Activated T-helper 1 cell treated with anti-CD3 and anti-CD28 coated beads, Interleukin-2, amount 50 U/mL, for 16 hours (primary cell): Measurements from ENCODE around the gene PLD3.
"Not testable (repeated sequence)": the region's sequence is repeated elsewhere in the genome, so short reads cannot be mapped to it uniquely, and the experiment has no call there.

Experiments
- DNase-seq, 2 donors: peaks; one replicate each; pipeline ENCODE4 v3.0.0-alpha.2; 2020; ENCODE audit warnings: low read depth in 1 of 2, low spot score in 1 of 2

Gene PLD3

DNA sequence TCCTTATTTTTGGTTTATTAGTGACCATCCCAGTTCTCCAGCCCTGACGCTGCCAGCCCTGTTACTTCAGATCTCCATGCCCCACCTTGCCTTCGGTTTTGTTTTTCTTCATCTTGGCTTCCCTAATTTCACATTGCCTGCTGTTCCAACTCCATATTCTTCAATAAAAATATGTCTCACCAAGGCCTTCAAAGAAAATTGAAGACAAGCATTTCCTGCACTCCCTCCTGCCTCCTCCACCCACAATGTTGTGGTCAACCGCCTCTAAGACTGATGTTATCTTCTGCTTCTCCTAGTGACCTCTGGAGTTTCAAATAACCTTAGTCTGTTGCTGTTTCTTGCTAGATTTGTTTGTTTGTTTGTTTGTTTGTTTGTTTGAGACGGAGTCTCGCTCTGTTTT, 14.6 kb downstream of the PLD3 start:
- no peak for DNase-seq

DNA sequence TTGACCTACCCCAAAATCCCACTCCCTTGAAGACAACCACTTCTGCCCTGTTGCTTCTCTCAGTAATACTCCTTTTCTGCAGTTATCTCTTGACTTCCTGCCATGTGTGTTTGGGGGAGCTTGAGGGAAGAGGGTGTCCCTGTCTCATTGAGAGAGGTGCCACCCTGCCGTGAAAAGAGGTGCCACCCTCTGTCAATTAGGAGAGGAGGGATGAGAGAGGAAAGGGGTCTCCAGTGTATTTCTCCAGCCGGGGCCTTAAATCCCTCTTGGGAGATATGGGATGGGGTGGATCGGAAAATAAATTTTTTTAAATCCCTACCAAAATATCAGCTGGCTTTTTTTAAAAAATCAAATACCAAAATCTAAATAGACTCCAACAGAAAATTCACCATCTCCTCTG, 16.5 kb downstream of the PLD3 start:
- DNase-seq, result no peak

DNA sequence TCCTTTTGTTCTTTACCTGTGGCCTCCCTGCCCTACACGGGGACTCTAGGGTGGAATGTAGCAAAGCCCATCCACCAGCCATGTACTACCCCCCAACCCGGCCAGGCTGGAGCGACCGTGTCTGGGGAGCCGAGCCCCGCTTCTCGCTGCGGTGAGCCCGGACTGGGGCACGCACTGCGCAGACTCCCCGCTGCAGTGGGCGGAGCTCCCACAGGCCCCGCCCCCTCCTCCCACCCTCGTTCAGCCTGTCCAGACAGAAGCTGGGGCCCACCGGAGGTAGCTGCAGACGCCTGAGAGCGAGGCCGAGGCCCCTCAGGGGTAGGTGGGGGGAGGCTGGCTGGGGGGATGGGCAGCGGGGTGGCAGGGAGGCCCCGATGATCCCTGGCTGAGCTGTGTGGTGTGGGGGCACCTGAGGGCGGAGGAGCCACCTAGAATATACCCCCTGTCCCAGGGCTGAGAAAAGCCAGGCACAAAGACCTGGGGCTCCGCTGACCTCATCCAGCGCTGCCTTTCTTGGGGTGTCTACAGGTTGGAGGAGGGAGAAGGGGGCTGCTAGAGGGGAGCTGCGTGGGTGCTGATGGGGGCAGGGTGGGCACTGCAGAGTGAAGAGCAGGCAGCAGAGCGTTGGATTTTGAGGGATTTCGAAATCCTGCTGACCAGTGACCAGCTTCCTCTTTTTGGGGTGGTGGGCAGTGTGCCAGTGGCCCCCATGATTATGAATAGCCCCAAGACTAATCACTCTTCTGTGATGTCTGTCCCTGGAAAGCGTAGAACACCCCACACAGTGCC, 17.3 kb downstream of the PLD3 start:
- peak in 1 of 2 donors; percentile 14 for DNase-seq

GRCh38 chr19:40366697-40367561, 18.4 kb downstream of the PLD3 start:
- no peak for DNase-seq

DNA sequence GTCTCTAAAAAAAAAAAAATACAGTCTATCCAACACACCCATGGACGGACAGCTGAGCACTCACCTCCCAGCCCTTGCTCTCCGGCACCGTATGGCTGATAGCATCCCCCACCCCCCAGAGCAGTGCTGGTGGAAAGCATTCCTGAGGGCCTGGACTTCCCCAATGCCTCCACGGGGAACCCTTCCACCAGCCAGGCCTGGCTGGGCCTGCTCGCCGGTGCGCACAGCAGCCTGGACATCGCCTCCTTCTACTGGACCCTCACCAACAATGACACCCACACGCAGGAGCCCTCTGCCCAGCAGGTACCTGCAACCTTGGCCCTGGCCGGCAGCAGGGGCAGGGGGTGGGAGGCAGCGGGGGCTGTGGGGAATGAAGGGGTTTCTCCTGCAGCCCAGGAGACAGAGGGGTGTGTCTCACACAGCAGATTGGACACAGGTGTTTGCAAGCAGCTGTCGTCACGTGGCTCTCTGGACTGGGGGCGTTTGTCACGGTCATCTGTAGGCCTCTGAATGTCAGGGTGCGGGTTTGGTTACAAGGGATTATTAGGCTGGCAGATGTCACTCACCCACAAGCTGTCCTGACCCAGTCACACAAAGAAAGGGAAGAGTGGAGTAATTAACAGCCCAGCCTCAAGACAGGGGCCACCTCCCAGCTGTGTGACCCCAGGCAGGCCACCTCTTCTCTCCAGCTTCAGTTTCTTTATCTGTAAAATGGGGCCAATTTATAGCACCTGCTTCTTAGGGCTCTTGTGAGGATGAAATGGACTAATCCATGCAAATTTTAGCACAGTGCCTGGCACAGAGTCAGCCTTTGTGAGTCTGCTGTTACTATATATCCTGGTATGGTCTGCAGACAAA, 19.3 kb downstream of the PLD3 start:
- no peak for DNase-seq

GRCh38 chr19:40369797-40370196, 21.3 kb downstream of the PLD3 start:
- no peak for DNase-seq

DNA sequence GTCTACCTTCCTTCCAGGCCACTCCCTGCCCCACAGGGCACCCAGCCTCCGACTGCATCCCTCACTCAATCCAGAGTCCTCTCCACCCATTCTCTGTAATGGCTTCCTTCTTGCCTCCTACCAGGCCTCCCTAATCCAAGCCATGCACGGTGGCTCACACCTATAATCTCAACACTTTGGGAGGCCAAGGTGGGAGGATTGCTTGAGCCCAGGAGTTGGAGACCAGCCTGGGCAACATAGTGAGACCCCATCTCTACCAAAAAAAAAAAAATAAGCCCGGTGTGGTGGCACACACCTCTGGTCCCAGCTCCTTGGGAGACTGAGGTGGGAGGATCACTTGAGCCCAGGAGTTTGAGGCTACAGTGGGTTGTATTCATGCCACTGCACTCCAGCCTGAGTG, 21.8 kb downstream of the PLD3 start:
- DNase-seq, result not testable (repeated sequence)

DNA sequence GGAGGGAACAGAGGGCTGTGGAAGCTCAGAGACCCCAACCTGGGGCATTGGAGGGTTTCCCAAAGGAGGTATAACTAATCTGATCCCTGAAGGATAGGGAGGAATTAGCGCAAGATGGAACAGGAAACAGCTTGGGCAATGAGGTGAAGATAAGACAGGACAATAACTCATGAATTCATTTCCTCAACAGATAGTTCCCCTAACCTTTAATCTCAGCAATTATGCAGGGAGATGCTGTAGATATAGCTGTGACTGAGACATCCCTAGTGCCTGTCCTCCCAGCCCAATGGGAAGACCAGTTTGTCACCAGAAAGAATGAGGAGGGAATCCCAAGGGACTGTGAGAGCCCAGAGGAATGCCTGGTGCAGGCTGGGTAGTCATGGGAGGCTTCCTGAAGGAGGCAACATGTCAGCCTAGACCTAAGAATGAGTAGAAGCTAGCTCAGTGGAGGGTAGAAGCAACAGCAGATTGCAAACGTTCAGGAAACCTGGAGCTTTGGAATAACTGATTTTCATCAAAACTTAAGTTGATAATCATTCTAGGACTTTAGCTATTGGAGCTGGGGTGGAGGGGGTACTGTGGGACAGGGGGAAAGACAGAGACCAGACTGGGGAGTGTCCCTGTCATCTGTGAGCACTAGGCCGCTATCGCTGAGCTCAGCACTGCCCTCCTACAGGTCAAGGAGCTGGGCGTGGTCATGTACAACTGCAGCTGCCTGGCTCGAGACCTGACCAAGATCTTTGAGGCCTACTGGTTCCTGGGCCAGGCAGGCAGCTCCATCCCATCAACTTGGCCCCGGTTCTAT, 22.7 kb downstream of the PLD3 start:
- no peak for DNase-seq

DNA sequence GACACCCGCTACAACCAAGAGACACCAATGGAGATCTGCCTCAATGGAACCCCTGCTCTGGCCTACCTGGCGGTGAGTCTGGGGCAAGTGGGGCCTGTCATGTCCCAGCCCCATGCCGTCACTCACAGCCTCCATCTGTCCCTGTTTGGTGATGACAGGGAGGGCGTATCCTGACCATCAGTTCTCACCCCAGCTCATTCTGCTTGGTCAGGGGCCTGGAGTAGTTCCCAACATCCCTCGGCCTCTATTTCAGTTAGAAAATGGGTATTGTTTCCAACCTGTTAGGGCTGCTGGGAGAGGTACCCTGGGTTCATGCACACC, 23.3 kb downstream of the PLD3 start:
- DNase-seq, result no peak

- DNase-seq, result no peak
These were observed 25.6 kb downstream of the PLD3 start for GRCh38 chr19:40374084-40374483.

- DNase-seq, result no peak
These were observed 27.9 kb downstream of the PLD3 start for GRCh38 chr19:40376286-40376862.

DNA sequence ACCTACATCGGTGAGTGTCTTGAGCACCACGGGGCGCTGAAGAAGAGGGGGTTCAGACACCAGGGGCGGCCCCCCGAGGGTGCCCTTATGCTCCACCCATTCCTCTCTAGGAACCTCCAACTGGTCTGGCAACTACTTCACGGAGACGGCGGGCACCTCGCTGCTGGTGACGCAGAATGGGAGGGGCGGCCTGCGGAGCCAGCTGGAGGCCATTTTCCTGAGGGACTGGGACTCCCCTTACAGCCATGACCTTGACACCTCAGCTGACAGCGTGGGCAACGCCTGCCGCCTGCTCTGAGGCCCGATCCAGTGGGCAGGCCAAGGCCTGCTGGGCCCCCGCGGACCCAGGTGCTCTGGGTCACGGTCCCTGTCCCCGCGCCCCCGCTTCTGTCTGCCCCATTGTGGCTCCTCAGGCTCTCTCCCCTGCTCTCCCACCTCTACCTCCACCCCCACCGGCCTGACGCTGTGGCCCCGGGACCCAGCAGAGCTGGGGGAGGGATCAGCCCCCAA, 29.4 kb downstream of the PLD3 start:
- DNase-seq, result no peak

GRCh38 chr19:40378509-40378908, 30.0 kb downstream of the PLD3 start:
- DNase-seq, result no peak

GRCh38 chr19:40379446-40380198, 31.1 kb downstream of the PLD3 start:
- no peak for DNase-seq

GRCh38 chr19:40380199-40381037, 31.9 kb downstream of the PLD3 start:
- DNase-seq, result no peak

- DNase-seq, result no peak
These were observed 32.8 kb downstream of the PLD3 start for GRCh38 chr19:40381321-40381720.

DNA sequence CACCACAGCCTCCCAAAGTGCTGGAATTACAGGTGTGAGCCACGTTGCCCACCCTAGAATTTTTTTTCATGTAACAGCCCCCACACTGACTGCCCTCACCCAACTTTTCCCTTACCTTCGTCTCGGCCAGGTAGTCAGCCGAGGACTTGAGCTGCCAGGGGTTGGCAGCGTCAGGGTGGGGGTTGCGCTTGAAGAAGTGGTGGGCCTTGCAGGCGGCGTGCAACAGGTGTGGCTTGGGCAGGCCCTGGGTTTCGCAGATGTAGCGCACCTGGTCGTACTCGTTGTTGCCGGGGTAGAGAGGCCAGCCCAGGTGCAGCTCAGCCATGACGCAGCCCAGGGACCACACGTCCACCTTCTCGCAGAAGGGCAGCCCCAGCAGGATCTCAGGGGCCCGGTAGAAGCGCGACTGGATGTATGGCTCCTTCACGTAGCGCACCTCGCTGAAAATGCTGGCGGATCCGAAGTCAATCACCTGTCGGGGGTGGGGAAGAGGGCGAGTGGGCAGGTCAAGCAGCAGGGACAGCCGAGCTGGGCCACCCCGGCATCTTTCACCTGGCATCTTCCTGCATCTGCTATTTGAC, 35.3 kb downstream of the PLD3 start:
- DNase-seq, result no peak

GRCh38 chr19:40387155-40387554, 38.7 kb downstream of the PLD3 start:
- DNase-seq, result no peak
